WTC11 (cell line): ENCODE measurements around the gene GDPD3. TPM values are rescaled to one million over a fixed set of nuclear protein-coding genes. Genes with fewer than 3 reads are reported as not detected.

Experiments used
- ATAC-seq: fragments of 200-7000 bp; cut with Tn5 transposase; 2 replicates; pipeline ENCODE4 v1.10.0; 2021; ENCODE audit warnings: mild to moderate bottlenecking, moderate library complexity
- CTCF ChIA-PET: fragments of 300-600 bp; sonication (Branson Sonifier 250); formaldehyde crosslinking; loops from one replicate; lab custom pipeline; 2021; ENCODE audit warnings: antibody characterized with exemption; lab: Charles Lee
- POLR2A ChIA-PET: fragments of 350-600 bp; sonication (Branson Sonifier 250); formaldehyde crosslinking; loops from one replicate; lab custom pipeline; 2021; ENCODE audit warnings: antibody characterized with exemption; lab: Charles Lee
- DNase-seq: peaks from one replicate; pipeline ENCODE4 v3.0.0; 2021; ENCODE audit warnings: low spot score
- H3K27ac Mint-ChIP-seq: 2 replicates; pipeline ENCODE4 v1.8.0; 2021; ENCODE audit warnings: mixed read lengths
- H3K27me3 Mint-ChIP-seq: 2 replicates; pipeline ENCODE4 v1.8.0; 2021; ENCODE audit warnings: low read depth, mild to moderate bottlenecking, moderate library complexity, mixed read lengths
- H3K36me3 Mint-ChIP-seq: 2 replicates; pipeline ENCODE4 v1.8.0; 2021; ENCODE audit warnings: mixed read lengths
- H3K4me1 Mint-ChIP-seq: 2 replicates; pipeline ENCODE4 v1.8.0; 2022; ENCODE audit warnings: mixed read lengths
- H3K4me3 Mint-ChIP-seq: 2 replicates; pipeline ENCODE4 v1.8.0; 2021; ENCODE audit warnings: mild to moderate bottlenecking, moderate library complexity, mixed read lengths
- H3K9me3 Mint-ChIP-seq: 2 replicates; pipeline ENCODE4 v1.8.0; 2021; ENCODE audit warnings: mixed read lengths
- ATF1 ChIP-seq: sonication (generic); formaldehyde crosslinking; IDR thresholded peaks from 2 replicates; pipeline ENCODE4 v1.8.1; 2023; ENCODE audit warnings: mild to moderate bottlenecking, moderate library complexity, missing genetic modification reagents
- CBFB ChIP-seq: sonication (generic); formaldehyde crosslinking; IDR thresholded peaks from 2 replicates; pipeline ENCODE4 v1.8.1; 2022; ENCODE audit warnings: mild to moderate bottlenecking, low read depth, missing genetic modification reagents
- CREB1 ChIP-seq: sonication (generic); formaldehyde crosslinking; IDR thresholded peaks from 2 replicates; pipeline ENCODE4 v1.8.0; 2023; ENCODE audit warnings: mild to moderate bottlenecking, missing genetic modification reagents
- ELF4 ChIP-seq: sonication (generic); formaldehyde crosslinking; IDR thresholded peaks from 2 replicates; pipeline ENCODE4 v1.8.1; 2022; ENCODE audit warnings: low read depth, mild to moderate bottlenecking, moderate library complexity, missing genetic modification reagents
- EMX1 ChIP-seq: fragments of 250-450 bp; sonication (Bioruptor Pico); IDR thresholded peaks from 2 replicates; pipeline ENCODE4 v1.8.0; 2021; ENCODE audit warnings: mild to moderate bottlenecking
- ETV6 ChIP-seq: sonication (generic); formaldehyde crosslinking; IDR thresholded peaks from 2 replicates; pipeline ENCODE4 v1.8.1; 2022; ENCODE audit warnings: mild to moderate bottlenecking, missing genetic modification reagents
- FOXK1 ChIP-seq: sonication (generic); formaldehyde crosslinking; IDR thresholded peaks from 2 replicates; pipeline ENCODE4 v1.8.0; 2022; ENCODE audit warnings: mild to moderate bottlenecking, moderate library complexity, missing genetic modification reagents
- FOXP1 ChIP-seq: sonication (generic); formaldehyde crosslinking; IDR thresholded peaks from 2 replicates; pipeline ENCODE4 v1.8.0; 2022; ENCODE audit warnings: missing genetic modification reagents, mild to moderate bottlenecking, moderate library complexity, borderline replicate concordance
- NR1H2 ChIP-seq: sonication (generic); formaldehyde crosslinking; IDR thresholded peaks from 2 replicates; pipeline ENCODE4 v1.9.0; 2021; ENCODE audit warnings: mild to moderate bottlenecking, moderate library complexity, missing genetic modification reagents
- NR2C2 ChIP-seq: sonication (generic); formaldehyde crosslinking; IDR thresholded peaks from 2 replicates; pipeline ENCODE4 v1.8.0; 2022; ENCODE audit warnings: mild to moderate bottlenecking, missing genetic modification reagents
- NR3C1 ChIP-seq: sonication (generic); formaldehyde crosslinking; conservative IDR thresholded peaks from 2 replicates; pipeline ENCODE4 v1.8.1; 2023; ENCODE audit warnings: low read depth, mild to moderate bottlenecking, missing genetic modification reagents
- SMAD3 ChIP-seq: sonication (generic); formaldehyde crosslinking; IDR thresholded peaks from 2 replicates; pipeline ENCODE4 v1.8.0; 2022; ENCODE audit warnings: missing genetic modification reagents, mild to moderate bottlenecking, borderline replicate concordance
- SMAD4 ChIP-seq: sonication (generic); formaldehyde crosslinking; IDR thresholded peaks from 2 replicates; pipeline ENCODE4 v1.8.0; 2022; ENCODE audit warnings: mild to moderate bottlenecking, missing genetic modification reagents
- TEAD1 ChIP-seq: sonication (generic); formaldehyde crosslinking; IDR thresholded peaks from 2 replicates; pipeline ENCODE4 v1.8.0; 2022; ENCODE audit warnings: mild to moderate bottlenecking, missing genetic modification reagents
- TEAD4 ChIP-seq: sonication (generic); formaldehyde crosslinking; IDR thresholded peaks from 2 replicates; pipeline ENCODE4 v1.8.0; 2022; ENCODE audit warnings: mild to moderate bottlenecking, missing genetic modification reagents
- ZBTB21 ChIP-seq: sonication (generic); formaldehyde crosslinking; IDR thresholded peaks from 2 replicates; pipeline ENCODE4 v1.8.1; 2023; ENCODE audit warnings: mild to moderate bottlenecking, missing genetic modification reagents, borderline replicate concordance
- ZNF232 ChIP-seq: sonication (generic); formaldehyde crosslinking; IDR thresholded peaks from 2 replicates; pipeline ENCODE4 v1.8.0; 2022; ENCODE audit warnings: mild to moderate bottlenecking, missing genetic modification reagents
- ZNF317 ChIP-seq: sonication (generic); formaldehyde crosslinking; IDR thresholded peaks from 2 replicates; pipeline ENCODE4 v1.8.1; 2023; ENCODE audit warnings: low read depth, mild to moderate bottlenecking, moderate library complexity, missing genetic modification reagents, borderline replicate concordance
- ZNF671 ChIP-seq: fragments of 250-450 bp; sonication (Bioruptor Pico); IDR thresholded peaks from 2 replicates; pipeline ENCODE4 v1.8.0; 2021; ENCODE audit warnings: mild to moderate bottlenecking
- total RNA-seq: library from RNA; stranded (reverse); gene quantifications from 3 replicates; pipeline ENCODE4 v1.2.3, GENCODE V29; 2021
- TF ChIP-seq, protein P1 (sequence below): sonication (generic); formaldehyde crosslinking; IDR thresholded peaks from 2 replicates; pipeline ENCODE4 v1.8.1; 2022; ENCODE audit warnings: mild to moderate bottlenecking, moderate library complexity, missing genetic modification reagents
- TF ChIP-seq, protein P2 (sequence below): sonication (generic); formaldehyde crosslinking; IDR thresholded peaks from 2 replicates; pipeline ENCODE4 v1.8.1; 2023; ENCODE audit warnings: mild to moderate bottlenecking, missing genetic modification reagents, moderate library complexity
- TF ChIP-seq, protein P3 (sequence below): sonication (generic); formaldehyde crosslinking; IDR thresholded peaks from 2 replicates; pipeline ENCODE4 v1.8.1; 2022; ENCODE audit warnings: mild to moderate bottlenecking, missing genetic modification reagents, moderate library complexity, borderline replicate concordance
- TF ChIP-seq, protein P4 (sequence below): fragments of 250-450 bp; sonication (Bioruptor Pico); IDR thresholded peaks from 2 replicates; pipeline ENCODE4 v1.9.0; 2021; ENCODE audit warnings: mild to moderate bottlenecking
- TF ChIP-seq, protein P5 (sequence below): sonication (generic); formaldehyde crosslinking; IDR thresholded peaks from 2 replicates; pipeline ENCODE4 v1.8.1; 2023; ENCODE audit warnings: mild to moderate bottlenecking, moderate library complexity, missing genetic modification reagents
- TF ChIP-seq, protein P6 (sequence below): fragments of 250-450 bp; sonication (Bioruptor Pico); IDR thresholded peaks from 2 replicates; pipeline ENCODE4 v1.9.0; 2021; ENCODE audit warnings: mild to moderate bottlenecking, borderline replicate concordance

The GDPD3 gene
- total RNA-seq, 1 experiment from 2014 or later: 2.5 TPM

DNA sequence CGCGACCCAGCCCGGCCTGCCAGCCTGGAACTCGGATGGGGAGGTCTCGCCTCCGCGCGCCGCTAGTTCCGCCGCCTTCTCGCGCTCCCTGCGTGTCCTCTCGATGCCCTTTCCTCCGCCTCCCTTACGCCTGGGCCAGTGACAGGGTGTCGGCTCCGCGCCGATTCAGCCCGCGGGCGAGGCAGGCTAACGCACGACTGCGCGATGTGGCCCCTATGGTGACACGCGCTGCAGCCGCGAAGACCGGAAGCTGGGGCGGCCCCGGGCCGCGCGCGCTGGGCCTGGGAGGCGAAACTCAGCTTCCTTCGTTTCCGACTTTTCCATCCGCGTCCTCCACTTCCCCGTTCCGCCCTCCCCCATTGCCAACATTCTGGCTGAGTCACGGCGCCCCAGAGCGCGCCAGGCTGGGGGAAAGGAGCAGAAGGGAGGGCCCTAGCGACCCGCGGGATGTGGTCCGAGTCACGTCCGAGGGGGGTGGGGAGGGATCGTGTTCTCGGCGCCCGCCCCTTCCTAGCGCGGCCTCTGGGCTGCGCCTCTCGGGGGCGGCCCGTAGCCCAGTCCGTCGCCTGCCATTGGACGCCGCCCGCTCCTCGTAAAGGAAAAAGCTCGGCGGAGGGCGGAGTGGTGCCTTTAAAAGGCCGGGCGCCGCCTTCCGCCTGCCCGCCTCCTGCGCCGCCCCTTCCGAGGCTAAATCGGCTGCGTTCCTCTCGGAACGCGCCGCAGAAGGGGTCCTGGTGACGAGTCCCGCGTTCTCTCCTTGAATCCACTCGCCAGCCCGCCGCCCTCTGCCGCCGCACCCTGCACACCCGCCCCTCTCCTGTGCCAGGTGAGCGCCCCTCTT, 48.0 kb downstream of the GDPD3 start, which contains the start of gene ALDOA:
Gene ALDOA (plus strand): TSS at position 659 of the 841 bp plus-strand sequence. CDS start 1,138 bp downstream, outside the sequence.
- Mint-ChIP-seq H3K27me3 (no peaks in the 10 kb centered on the region), H3K4me1 (peaks cover 37% of the 10 kb centered on the region), H3K4me3 (peak within 1 kb of the TSS; percentile 96), H3K27ac (peak within 1 kb of the TSS; percentile 99), H3K9me3 (no peaks in the 10 kb centered on the region), H3K36me3 (peaks cover 37% of the 10 kb centered on the region)
- ChIA-PET POLR2A (interaction anchor here (0.6 to 2.3 kb wide), 7 partner anchors 9 to 352 kb away, joined by 3 to 27 read pairs (median 5); partner anchors contain the start of genes HIRIP3, TBX6, TLCD3B and YPEL3), CTCF (interaction anchor here (0.5 to 5.1 kb wide), 17 partner anchors 11 to 364 kb away, joined by 3 to 89 read pairs (median 4); partner anchors contain the start of genes DCTPP1, PAGR1, PPP4C and SEZ6L2)
- DNase-seq (peak; percentile 92), ATAC-seq (peak; percentile 86)
- TF ChIP-seq FOXP1 (CRISPR knock-in tag) (peak; percentile 83; the same call in 1 of the 2 replicates), ATF1 (CRISPR knock-in tag) (peak; percentile 86; the same call in 1 of the 2 replicates), ZBTB21 (peak; percentile 55; the same call in 1 of the 2 replicates), NR3C1 (CRISPR knock-in tag) (0 out of 2 replicates have a peak, but pooled peaks have one; percentile 82), FOXK1 (no peak), ETV6 (CRISPR knock-in tag) (peak; percentile 50), NR1H2 (CRISPR knock-in tag) (no peak), TEAD1 (CRISPR knock-in tag) (peak; percentile 76), CBFB (CRISPR knock-in tag) (0 out of 2 replicates have a peak, but pooled peaks have one; percentile 17), SMAD4 (CRISPR knock-in tag) (no peak), ZNF232 (CRISPR knock-in tag) (peak; percentile 83), ELF4 (CRISPR knock-in tag) (no peak), ZNF671 (CRISPR knock-in tag) (no peak), EMX1 (CRISPR knock-in tag) (no peak), NR2C2 (CRISPR knock-in tag) (no peak), CREB1 (no peak), ZNF317 (CRISPR knock-in tag) (peak; percentile 39; the same call in 1 of the 2 replicates), SMAD3 (CRISPR knock-in tag) (peak; percentile 91), TEAD4 (no peak)
- TF ChIP-seq, protein P1, sequence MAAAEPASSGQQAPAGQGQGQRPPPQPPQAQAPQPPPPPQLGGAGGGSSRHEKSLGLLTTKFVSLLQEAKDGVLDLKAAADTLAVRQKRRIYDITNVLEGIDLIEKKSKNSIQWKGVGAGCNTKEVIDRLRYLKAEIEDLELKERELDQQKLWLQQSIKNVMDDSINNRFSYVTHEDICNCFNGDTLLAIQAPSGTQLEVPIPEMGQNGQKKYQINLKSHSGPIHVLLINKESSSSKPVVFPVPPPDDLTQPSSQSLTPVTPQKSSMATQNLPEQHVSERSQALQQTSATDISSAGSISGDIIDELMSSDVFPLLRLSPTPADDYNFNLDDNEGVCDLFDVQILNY: peak; percentile 54; the same call in 1 of the 2 replicates
- TF ChIP-seq, protein P2, sequence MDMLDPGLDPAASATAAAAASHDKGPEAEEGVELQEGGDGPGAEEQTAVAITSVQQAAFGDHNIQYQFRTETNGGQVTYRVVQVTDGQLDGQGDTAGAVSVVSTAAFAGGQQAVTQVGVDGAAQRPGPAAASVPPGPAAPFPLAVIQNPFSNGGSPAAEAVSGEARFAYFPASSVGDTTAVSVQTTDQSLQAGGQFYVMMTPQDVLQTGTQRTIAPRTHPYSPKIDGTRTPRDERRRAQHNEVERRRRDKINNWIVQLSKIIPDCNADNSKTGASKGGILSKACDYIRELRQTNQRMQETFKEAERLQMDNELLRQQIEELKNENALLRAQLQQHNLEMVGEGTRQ (CRISPR knock-in tag): peak; percentile 3
- TF ChIP-seq, protein P3, sequence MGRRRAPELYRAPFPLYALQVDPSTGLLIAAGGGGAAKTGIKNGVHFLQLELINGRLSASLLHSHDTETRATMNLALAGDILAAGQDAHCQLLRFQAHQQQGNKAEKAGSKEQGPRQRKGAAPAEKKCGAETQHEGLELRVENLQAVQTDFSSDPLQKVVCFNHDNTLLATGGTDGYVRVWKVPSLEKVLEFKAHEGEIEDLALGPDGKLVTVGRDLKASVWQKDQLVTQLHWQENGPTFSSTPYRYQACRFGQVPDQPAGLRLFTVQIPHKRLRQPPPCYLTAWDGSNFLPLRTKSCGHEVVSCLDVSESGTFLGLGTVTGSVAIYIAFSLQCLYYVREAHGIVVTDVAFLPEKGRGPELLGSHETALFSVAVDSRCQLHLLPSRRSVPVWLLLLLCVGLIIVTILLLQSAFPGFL: peak; percentile 41; the same call in 1 of the 2 replicates
- TF ChIP-seq, protein P4, sequence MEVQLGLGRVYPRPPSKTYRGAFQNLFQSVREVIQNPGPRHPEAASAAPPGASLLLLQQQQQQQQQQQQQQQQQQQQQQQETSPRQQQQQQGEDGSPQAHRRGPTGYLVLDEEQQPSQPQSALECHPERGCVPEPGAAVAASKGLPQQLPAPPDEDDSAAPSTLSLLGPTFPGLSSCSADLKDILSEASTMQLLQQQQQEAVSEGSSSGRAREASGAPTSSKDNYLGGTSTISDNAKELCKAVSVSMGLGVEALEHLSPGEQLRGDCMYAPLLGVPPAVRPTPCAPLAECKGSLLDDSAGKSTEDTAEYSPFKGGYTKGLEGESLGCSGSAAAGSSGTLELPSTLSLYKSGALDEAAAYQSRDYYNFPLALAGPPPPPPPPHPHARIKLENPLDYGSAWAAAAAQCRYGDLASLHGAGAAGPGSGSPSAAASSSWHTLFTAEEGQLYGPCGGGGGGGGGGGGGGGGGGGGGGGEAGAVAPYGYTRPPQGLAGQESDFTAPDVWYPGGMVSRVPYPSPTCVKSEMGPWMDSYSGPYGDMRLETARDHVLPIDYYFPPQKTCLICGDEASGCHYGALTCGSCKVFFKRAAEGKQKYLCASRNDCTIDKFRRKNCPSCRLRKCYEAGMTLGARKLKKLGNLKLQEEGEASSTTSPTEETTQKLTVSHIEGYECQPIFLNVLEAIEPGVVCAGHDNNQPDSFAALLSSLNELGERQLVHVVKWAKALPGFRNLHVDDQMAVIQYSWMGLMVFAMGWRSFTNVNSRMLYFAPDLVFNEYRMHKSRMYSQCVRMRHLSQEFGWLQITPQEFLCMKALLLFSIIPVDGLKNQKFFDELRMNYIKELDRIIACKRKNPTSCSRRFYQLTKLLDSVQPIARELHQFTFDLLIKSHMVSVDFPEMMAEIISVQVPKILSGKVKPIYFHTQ (CRISPR knock-in tag): no peak
- TF ChIP-seq, protein P5, sequence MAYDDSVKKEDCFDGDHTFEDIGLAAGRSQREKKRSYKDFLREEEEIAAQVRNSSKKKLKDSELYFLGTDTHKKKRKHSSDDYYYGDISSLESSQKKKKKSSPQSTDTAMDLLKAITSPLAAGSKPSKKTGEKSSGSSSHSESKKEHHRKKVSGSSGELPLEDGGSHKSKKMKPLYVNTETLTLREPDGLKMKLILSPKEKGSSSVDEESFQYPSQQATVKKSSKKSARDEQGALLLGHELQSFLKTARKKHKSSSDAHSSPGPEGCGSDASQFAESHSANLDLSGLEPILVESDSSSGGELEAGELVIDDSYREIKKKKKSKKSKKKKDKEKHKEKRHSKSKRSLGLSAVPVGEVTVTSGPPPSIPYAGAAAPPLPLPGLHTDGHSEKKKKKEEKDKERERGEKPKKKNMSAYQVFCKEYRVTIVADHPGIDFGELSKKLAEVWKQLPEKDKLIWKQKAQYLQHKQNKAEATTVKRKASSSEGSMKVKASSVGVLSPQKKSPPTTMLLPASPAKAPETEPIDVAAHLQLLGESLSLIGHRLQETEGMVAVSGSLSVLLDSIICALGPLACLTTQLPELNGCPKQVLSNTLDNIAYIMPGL (CRISPR knock-in tag): peak; percentile 85; the same call in 1 of the 2 replicates
- TF ChIP-seq, protein P6, sequence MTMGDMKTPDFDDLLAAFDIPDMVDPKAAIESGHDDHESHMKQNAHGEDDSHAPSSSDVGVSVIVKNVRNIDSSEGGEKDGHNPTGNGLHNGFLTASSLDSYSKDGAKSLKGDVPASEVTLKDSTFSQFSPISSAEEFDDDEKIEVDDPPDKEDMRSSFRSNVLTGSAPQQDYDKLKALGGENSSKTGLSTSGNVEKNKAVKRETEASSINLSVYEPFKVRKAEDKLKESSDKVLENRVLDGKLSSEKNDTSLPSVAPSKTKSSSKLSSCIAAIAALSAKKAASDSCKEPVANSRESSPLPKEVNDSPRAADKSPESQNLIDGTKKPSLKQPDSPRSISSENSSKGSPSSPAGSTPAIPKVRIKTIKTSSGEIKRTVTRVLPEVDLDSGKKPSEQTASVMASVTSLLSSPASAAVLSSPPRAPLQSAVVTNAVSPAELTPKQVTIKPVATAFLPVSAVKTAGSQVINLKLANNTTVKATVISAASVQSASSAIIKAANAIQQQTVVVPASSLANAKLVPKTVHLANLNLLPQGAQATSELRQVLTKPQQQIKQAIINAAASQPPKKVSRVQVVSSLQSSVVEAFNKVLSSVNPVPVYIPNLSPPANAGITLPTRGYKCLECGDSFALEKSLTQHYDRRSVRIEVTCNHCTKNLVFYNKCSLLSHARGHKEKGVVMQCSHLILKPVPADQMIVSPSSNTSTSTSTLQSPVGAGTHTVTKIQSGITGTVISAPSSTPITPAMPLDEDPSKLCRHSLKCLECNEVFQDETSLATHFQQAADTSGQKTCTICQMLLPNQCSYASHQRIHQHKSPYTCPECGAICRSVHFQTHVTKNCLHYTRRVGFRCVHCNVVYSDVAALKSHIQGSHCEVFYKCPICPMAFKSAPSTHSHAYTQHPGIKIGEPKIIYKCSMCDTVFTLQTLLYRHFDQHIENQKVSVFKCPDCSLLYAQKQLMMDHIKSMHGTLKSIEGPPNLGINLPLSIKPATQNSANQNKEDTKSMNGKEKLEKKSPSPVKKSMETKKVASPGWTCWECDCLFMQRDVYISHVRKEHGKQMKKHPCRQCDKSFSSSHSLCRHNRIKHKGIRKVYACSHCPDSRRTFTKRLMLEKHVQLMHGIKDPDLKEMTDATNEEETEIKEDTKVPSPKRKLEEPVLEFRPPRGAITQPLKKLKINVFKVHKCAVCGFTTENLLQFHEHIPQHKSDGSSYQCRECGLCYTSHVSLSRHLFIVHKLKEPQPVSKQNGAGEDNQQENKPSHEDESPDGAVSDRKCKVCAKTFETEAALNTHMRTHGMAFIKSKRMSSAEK (CRISPR knock-in tag): no peak
